C4-2B (cell line): ENCODE results near the gene LSM4.

ENCODE experiments used
- CTCF ChIP-seq: fragments of 450-650 bp; conservative IDR thresholded peaks from 2 replicates; pipeline ENCODE4 v1.5.1; 2017; ENCODE audit warnings: mild to moderate bottlenecking
- ZFX ChIP-seq: fragments of 450-650 bp; IDR thresholded peaks from 2 replicates; pipeline ENCODE4 v1.6.1; 2017

DNA sequence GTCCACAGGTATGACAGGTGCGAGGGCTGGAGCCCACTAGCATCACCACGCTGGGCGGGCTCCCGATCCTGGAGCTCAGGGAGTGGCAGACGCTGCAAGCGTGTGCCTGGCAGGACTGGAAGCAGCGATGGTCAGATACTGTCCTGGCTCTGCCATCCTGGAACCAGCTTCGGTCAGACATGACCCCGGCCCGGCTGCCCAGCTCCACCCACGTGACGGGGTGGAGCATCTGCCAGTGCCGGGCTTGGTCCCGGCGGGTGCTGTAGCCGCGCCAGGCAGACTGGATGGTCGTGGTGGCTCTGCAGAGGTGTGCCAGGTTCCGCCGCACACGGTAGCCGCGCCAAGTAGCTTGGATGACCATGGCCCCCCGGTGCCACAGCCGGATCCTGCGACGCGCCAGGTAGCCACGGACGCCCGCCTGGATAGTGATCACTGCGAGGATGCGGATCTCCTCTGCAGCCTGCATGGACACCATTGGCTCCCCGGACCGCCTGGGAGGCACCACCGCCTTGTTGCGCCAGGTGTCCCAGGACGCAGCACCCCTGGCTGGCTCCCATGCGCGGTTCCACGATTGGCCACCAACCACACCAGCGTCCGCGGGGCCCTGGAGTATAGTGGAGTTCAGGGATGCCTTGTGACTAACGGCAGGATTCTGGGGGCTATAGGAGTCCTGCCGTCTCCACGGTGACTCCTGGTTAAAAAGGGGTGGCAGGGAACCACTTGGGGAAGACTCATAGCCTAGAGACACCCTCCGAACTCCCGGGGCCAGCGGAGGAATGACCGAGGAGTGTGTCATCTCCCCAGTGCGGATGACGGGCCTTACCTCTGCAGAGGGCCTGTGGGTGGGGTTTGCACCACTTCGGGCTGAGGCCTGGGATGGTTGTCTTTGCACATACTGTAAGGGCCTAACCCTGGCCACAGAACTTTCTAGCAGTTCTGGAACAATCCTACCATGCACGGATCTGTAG is 65.1 kb downstream of the LSM4 start:
- TF ChIP-seq CTCF (no peak), ZFX (no peak)
